WERI-Rb-1 (cell line): ENCODE results near the gene TTC19.
A peak's percentile ranks its signal among the peaks of the same experiment; 100 is the strongest.

Experiments
- DNase-seq: peaks from one replicate; pipeline ENCODE4 v3.0.0-alpha.2; 2020
- H3K27ac ChIP-seq: fragments of 250-450 bp; sonication (Bioruptor Pico); 2 replicates; pipeline ENCODE4 v1.5.1; 2020; ENCODE audit warnings: mild to moderate bottlenecking, moderate library complexity
- H3K27me3 ChIP-seq: fragments of 250-450 bp; sonication (Bioruptor Pico); 2 replicates; pipeline ENCODE4 v1.5.1; 2021; ENCODE audit warnings: mild to moderate bottlenecking, low read depth, moderate library complexity; ENCODE audit not compliant: insufficient read depth, severe bottlenecking
- H3K36me3 ChIP-seq: fragments of 250-450 bp; sonication (Bioruptor Pico); 2 replicates; pipeline ENCODE4 v1.5.1; 2020; ENCODE audit warnings: mild to moderate bottlenecking, moderate library complexity
- H3K4me3 ChIP-seq: 2 replicates; pipeline ENCODE4 v1.5.1; 2011; ENCODE audit warnings: low read depth, mild to moderate bottlenecking, control low read depth, low read length
- H3K9me3 ChIP-seq: fragments of 250-450 bp; sonication (Bioruptor Pico); 2 replicates; pipeline ENCODE4 v1.5.1; 2021; ENCODE audit warnings: mild to moderate bottlenecking, moderate library complexity; ENCODE audit not compliant: severe bottlenecking
- TF ChIP-seq, protein P1 (sequence below): IDR thresholded peaks from 2 replicates; pipeline ENCODE4 v1.5.1; 2011; ENCODE audit warnings: low read depth, mild to moderate bottlenecking, control low read depth, inconsistent platforms, low read length

TTC19 gene

DNA sequence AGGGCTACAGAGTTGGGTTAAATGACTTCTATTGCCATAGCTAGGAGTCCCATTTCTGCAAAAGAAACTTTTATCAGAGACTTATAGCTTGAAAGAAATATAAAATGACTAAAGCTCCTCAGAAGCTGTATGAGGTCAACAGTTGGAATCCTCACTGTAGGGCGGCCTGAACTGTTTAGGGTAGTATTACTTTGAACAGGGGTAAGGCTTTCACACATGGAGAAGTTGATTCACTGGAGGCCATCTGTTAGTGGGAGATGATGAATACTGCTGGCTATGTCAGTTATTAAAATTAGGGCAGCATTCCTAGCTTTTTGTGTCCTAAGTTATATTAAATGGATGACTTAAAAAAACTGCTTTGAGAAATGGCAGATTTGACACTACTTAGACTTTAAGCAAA lies 6.0 kb downstream of the TTC19 start:
- peaks cover 93% of the 10 kb centered on the region for H3K36me3 ChIP-seq

DNA sequence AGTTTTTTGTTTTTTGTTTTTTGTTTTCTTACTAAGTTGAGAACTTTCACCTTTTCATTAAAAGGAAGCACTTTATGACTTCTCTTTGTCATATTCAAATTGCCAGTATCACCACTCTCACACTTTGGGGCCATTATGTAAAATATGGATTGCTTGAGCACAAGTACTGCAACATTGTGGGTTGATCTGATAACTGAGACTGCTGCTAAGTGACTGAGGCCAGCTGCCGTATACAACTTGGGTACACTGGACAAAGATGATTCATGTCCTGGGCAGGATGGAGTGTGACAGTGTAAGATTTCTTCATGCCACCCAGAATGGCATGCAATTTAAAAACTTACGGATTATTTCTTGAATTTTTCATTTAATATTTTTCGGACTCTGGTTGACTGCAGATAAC lies 7.8 kb downstream of the TTC19 start:
- no peak overlapping the region for H3K4me3 ChIP-seq
- H3K36me3 ChIP-seq, result peaks cover 90% of the 10 kb centered on the region
- no peak for DNase-seq
- H3K27ac ChIP-seq, result no peak overlapping the region
- TF ChIP-seq, protein P1, sequence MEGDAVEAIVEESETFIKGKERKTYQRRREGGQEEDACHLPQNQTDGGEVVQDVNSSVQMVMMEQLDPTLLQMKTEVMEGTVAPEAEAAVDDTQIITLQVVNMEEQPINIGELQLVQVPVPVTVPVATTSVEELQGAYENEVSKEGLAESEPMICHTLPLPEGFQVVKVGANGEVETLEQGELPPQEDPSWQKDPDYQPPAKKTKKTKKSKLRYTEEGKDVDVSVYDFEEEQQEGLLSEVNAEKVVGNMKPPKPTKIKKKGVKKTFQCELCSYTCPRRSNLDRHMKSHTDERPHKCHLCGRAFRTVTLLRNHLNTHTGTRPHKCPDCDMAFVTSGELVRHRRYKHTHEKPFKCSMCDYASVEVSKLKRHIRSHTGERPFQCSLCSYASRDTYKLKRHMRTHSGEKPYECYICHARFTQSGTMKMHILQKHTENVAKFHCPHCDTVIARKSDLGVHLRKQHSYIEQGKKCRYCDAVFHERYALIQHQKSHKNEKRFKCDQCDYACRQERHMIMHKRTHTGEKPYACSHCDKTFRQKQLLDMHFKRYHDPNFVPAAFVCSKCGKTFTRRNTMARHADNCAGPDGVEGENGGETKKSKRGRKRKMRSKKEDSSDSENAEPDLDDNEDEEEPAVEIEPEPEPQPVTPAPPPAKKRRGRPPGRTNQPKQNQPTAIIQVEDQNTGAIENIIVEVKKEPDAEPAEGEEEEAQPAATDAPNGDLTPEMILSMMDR, result no peak
- H3K9me3 ChIP-seq, result no peaks in the 10 kb centered on the region
- no peaks in the 10 kb centered on the region for H3K27me3 ChIP-seq

More for the DNA sequence above, 6.0 kb downstream of the TTC19 start:
- TF ChIP-seq, protein P1, result no peak
- Histone ChIP-seq H3K27me3 (no peaks in the 10 kb centered on the region), H3K27ac (no peak overlapping the region), H3K9me3 (no peaks in the 10 kb centered on the region), H3K4me3 (no peak overlapping the region)
- DNase-seq, result no peak

DNA sequence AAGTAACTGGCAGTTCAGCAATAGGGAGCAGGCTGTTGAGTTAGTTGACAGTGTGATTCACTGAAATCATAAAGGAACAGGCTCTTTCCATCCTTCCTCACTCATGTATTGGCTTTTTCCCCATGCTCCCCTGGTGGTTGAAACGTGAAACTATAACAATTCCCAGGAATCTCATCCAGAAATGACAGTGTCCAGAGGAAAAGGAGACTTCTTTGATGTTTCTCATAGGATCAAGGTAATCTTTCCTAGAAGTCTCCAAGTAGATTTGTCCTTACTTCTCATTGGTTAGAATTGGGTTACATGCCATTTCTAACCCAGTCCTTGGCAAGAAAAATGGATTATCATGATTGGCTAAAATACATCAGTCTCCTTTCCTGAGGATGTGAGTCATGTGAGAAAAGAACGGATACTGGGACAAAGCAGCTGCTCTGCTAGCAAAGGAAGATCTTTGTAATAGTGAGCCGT lies 14.4 kb downstream of the TTC19 start:
- no peak overlapping the region for H3K27ac ChIP-seq
- DNase-seq, result no peak
- H3K36me3 ChIP-seq, result peaks cover 72% of the 10 kb centered on the region
- no peak overlapping the region for H3K4me3 ChIP-seq
- no peaks in the 10 kb centered on the region for H3K27me3 ChIP-seq
- TF ChIP-seq, protein P1, result peak; percentile 58
- no peaks in the 10 kb centered on the region for H3K9me3 ChIP-seq

DNA sequence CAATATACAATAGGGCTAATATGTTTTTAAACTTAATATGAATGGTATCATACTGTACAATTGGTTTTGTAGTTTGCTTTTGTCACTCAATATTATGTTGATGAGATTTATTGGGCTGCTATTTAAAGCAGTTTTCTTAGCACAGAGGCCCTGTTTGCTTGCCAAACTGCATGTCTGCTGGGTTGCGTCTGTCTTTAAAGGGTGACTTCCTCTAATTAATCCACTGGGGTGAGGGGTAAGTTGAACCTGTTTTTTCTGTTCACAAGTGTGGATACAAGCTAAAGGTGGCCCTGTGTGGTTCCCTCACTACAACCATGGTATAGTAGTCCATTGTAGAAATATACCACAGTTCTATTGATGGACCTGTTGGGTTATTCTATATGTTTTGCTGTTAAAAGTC lies 19.7 kb downstream of the TTC19 start:
- Histone ChIP-seq H3K27ac (no peak overlapping the region), H3K27me3 (no peaks in the 10 kb centered on the region), H3K4me3 (no peak overlapping the region), H3K9me3 (no peaks in the 10 kb centered on the region), H3K36me3 (peaks cover 70% of the 10 kb centered on the region)
- TF ChIP-seq, protein P1, result no peak
- no peak for DNase-seq

DNA sequence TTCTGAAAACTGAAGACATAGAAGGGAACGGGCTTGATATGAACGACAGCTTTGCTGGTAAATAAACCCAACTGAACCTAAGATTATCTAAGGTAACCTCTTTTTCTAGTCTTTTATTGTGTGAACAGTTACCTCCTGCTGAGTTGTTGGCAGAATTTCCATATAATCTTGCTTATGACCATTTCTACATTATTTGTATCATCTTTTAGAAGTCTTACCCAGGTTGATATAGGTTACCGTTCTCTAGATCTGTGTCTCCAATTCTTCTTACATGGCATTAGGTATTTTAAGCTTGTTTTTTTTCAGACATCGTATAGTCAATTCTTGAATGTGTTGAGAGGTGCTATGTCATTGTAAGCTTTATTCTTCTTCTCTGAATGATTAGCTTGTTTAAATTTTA lies 24.3 kb downstream of the TTC19 start:
- Histone ChIP-seq H3K27ac (no peak overlapping the region), H3K4me3 (no peak overlapping the region), H3K9me3 (no peaks in the 10 kb centered on the region), H3K36me3 (peaks cover 85% of the 10 kb centered on the region), H3K27me3 (no peaks in the 10 kb centered on the region)
- TF ChIP-seq, protein P1, result no peak
- DNase-seq, result no peak

DNA sequence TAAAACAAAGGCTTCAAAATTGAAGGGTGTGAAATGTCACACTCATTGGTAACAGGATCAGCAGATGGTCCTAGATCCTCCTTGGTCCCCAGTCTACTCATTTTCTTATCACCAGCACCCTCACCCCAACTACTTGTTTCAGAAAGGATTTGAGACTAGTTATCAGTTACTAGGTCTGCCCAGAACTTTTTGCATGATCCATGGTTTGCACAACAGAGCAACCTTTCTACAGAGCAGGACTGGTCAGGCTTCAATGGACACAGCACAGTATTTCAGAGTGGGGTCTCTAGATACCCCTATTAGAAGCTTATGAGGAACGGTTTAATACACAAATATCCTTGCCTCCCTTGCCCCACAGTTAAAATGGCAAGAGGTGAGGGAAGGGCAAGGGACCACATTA lies 25.6 kb downstream of the TTC19 start:
- H3K36me3 ChIP-seq, result peaks cover 91% of the 10 kb centered on the region
- TF ChIP-seq, protein P1, result no peak
- H3K4me3 ChIP-seq, result no peak overlapping the region
- DNase-seq, result no peak
- H3K27ac ChIP-seq, result no peak overlapping the region
- H3K9me3 ChIP-seq, result no peaks in the 10 kb centered on the region
- no peaks in the 10 kb centered on the region for H3K27me3 ChIP-seq
